Activated naive CD4-positive, alpha-beta T cell treated with anti-CD3 and anti-CD28 coated beads for 36 hours (primary cell): ENCODE results near the gene TXNDC8. TPM values are rescaled to one million over a fixed set of nuclear protein-coding genes. Genes with fewer than 3 reads are reported as not detected.
A peak's percentile ranks its signal among the peaks of the same experiment; 100 is the strongest.

Source experiments
- CTCF ChIA-PET: fragments of 350-600 bp; sonication (Branson Sonifier 250); formaldehyde crosslinking; loops from one replicate; lab custom pipeline; 2021; ENCODE audit warnings: antibody characterized with exemption; lab: Charles Lee
- DNase-seq: peaks from one replicate; pipeline ENCODE4 v3.0.0-alpha.2; 2020
- H3K27ac Mint-ChIP-seq: one replicate; pipeline ENCODE4 v1.8.0; 2021; ENCODE audit warnings: mild to moderate bottlenecking, mixed read lengths
- H3K27me3 Mint-ChIP-seq: one replicate; pipeline ENCODE4 v1.8.0; 2021; ENCODE audit warnings: low read depth, mixed read lengths
- H3K36me3 Mint-ChIP-seq: one replicate; pipeline ENCODE4 v1.8.0; 2021; ENCODE audit warnings: low read depth, mixed read lengths
- H3K4me1 Mint-ChIP-seq: one replicate; pipeline ENCODE4 v1.8.0; 2021; ENCODE audit warnings: low read depth, mixed read lengths
- H3K4me3 Mint-ChIP-seq: one replicate; pipeline ENCODE4 v1.8.0; 2021; ENCODE audit warnings: mild to moderate bottlenecking, moderate library complexity, mixed read lengths
- H3K9me3 Mint-ChIP-seq: one replicate; pipeline ENCODE4 v1.8.0; 2021; ENCODE audit warnings: mixed read lengths
- intact Hi-C: fragments of 100-400 bp; cut with micrococcal nuclease; formaldehyde crosslinking; loops from one replicate; pipeline ENCODE4 v1.15.1; 2023
- total RNA-seq, 2 experiments: library from RNA; stranded (reverse); gene quantifications; one replicate each; pipeline ENCODE4 v1.2.3, GENCODE V29; 2021

Gene TXNDC8
- total RNA-seq, 2 experiments from 2014 or later: not detected

- CTCF ChIA-PET: interaction anchor here (0.5 to 0.6 kb wide), 3 partner anchors 55 to 1404 kb away, joined by 3 read pairs; no protein-coding TSS in a partner anchor
- Mint-ChIP-seq H3K27me3 (no peaks in the 10 kb centered on the region), H3K4me1 (peaks cover 31% of the 10 kb centered on the region), H3K4me3 (no peak overlapping the region), H3K27ac (no peak overlapping the region), H3K36me3 (peaks cover 10% of the 10 kb centered on the region), H3K9me3 (no peaks in the 10 kb centered on the region)
- intact Hi-C loops: loop anchor here (5.0 to 10.0 kb wide), 6 partner anchors 63 to 1655 kb away; partner anchors contain the start of genes CTNNAL1, DNAJC25 and ZNF483
- DNase-seq: no peak
These were observed 78.1 kb downstream of the TXNDC8 start for GRCh38 chr9:110259566-110259965.

- DNase-seq: peak; percentile 36
- intact Hi-C loops: loop anchor here (5.0 to 10.0 kb wide), 6 partner anchors 64 to 1656 kb away; partner anchors contain the start of genes CTNNAL1, DNAJC25 and ZNF483
- Mint-ChIP-seq H3K4me3 (no peak overlapping the region), H3K27ac (peak overlapping the region; percentile 88), H3K9me3 (no peaks in the 10 kb centered on the region), H3K36me3 (peaks cover 15% of the 10 kb centered on the region), H3K4me1 (peaks cover 40% of the 10 kb centered on the region), H3K27me3 (no peaks in the 10 kb centered on the region)
- CTCF ChIA-PET: interaction anchor here (1.4 kb wide), 1 partner anchor 10 kb away, joined by 5 read pairs; no protein-coding TSS in a partner anchor
These were observed 79.0 kb downstream of the TXNDC8 start for GRCh38 chr9:110258690-110259091.

- no peak overlapping the region for H3K27ac Mint-ChIP-seq
- no peak for DNase-seq
- H3K4me1 Mint-ChIP-seq: peaks cover 48% of the 10 kb centered on the region
- peaks cover 20% of the 10 kb centered on the region for H3K36me3 Mint-ChIP-seq
- CTCF ChIA-PET: interaction anchor here (0.6 to 1.4 kb wide), 2 partner anchors 10 to 1886 kb away, joined by 5 to 6 read pairs; no protein-coding TSS in a partner anchor
- H3K27me3 Mint-ChIP-seq: no peaks in the 10 kb centered on the region
- no peaks in the 10 kb centered on the region for H3K9me3 Mint-ChIP-seq
- intact Hi-C loops: loop anchor here (1.0 to 10.0 kb wide), 11 partner anchors 64 to 1657 kb away; partner anchors contain the start of genes CTNNAL1, DNAJC25 and ZNF483
- H3K4me3 Mint-ChIP-seq: no peak overlapping the region
These were observed 79.7 kb downstream of the TXNDC8 start for GRCh38 chr9:110257956-110258355.

GRCh38 chr9:110257097-110257841 is 80.4 kb downstream of the TXNDC8 start:
- peak overlapping the region; percentile 96 for H3K27ac Mint-ChIP-seq
- intact Hi-C loops: loop anchor here (1.0 to 10.0 kb wide), 11 partner anchors 65 to 1658 kb away; partner anchors contain the start of genes CTNNAL1, DNAJC25 and ZNF483
- peak; percentile 71 for DNase-seq
- H3K4me3 Mint-ChIP-seq: peak overlapping the region; percentile 91
- H3K36me3 Mint-ChIP-seq: peaks cover 26% of the 10 kb centered on the region
- CTCF ChIA-PET: interaction anchor here (0.6 to 1.4 kb wide), 3 partner anchors 11 to 1886 kb away, joined by 3 to 6 read pairs (median 5); no protein-coding TSS in a partner anchor
- H3K4me1 Mint-ChIP-seq: peaks cover 54% of the 10 kb centered on the region
- no peaks in the 10 kb centered on the region for H3K9me3 Mint-ChIP-seq
- no peaks in the 10 kb centered on the region for H3K27me3 Mint-ChIP-seq

GRCh38 chr9:110256380-110257096 is 81.1 kb downstream of the TXNDC8 start, which contains the start of gene TXN:
TSS of gene TXN (minus strand) at chr9:110256507. CDS start at chr9:110256435, 72 bp downstream.
- intact Hi-C loops: loop anchor here (1.0 to 10.0 kb wide), 12 partner anchors 66 to 1658 kb away; partner anchors contain the start of genes CTNNAL1, DNAJC25 and ZNF483
- H3K27me3 Mint-ChIP-seq: no peaks in the 10 kb centered on the region
- H3K4me1 Mint-ChIP-seq: peaks cover 56% of the 10 kb centered on the region
- no peaks in the 10 kb centered on the region for H3K9me3 Mint-ChIP-seq
- H3K4me3 Mint-ChIP-seq: peak within 1 kb of the TSS; percentile 91
- peak; percentile 94 for DNase-seq
- H3K27ac Mint-ChIP-seq: peak within 1 kb of the TSS; percentile 96
- peaks cover 29% of the 10 kb centered on the region for H3K36me3 Mint-ChIP-seq
- CTCF ChIA-PET: interaction anchor here (0.8 to 1.0 kb wide), 2 partner anchors 39 to 73 kb away, joined by 3 read pairs; no protein-coding TSS in a partner anchor

GRCh38 chr9:110255463-110256379 is 81.9 kb downstream of the TXNDC8 start:
- intact Hi-C loops: loop anchor here (1.0 to 10.0 kb wide), 10 partner anchors 67 to 1659 kb away; partner anchors contain the start of genes CTNNAL1, DNAJC25 and ZNF483
- no peaks in the 10 kb centered on the region for H3K27me3 Mint-ChIP-seq
- peaks cover 32% of the 10 kb centered on the region for H3K36me3 Mint-ChIP-seq
- H3K27ac Mint-ChIP-seq: peak overlapping the region; percentile 94
- peak; percentile 69 for DNase-seq
- no peaks in the 10 kb centered on the region for H3K9me3 Mint-ChIP-seq
- CTCF ChIA-PET: interaction anchor here (1.0 kb wide), 1 partner anchor 72 kb away, joined by 3 read pairs; no protein-coding TSS in a partner anchor
- peak overlapping the region; percentile 91 for H3K4me3 Mint-ChIP-seq
- peaks cover 58% of the 10 kb centered on the region for H3K4me1 Mint-ChIP-seq

GRCh38 chr9:110255034-110255462 is 82.6 kb downstream of the TXNDC8 start:
- no peak for DNase-seq
- Mint-ChIP-seq H3K27me3 (no peaks in the 10 kb centered on the region), H3K36me3 (peaks cover 36% of the 10 kb centered on the region), H3K27ac (peak overlapping the region; percentile 94), H3K4me3 (peak overlapping the region; percentile 91), H3K9me3 (no peaks in the 10 kb centered on the region), H3K4me1 (peaks cover 62% of the 10 kb centered on the region)
- CTCF ChIA-PET: no interaction called here
- intact Hi-C loops: loop anchor here (2.0 to 10.0 kb wide), 7 partner anchors 67 to 1660 kb away; partner anchors contain the start of genes CTNNAL1, DNAJC25 and ZNF483

- Mint-ChIP-seq H3K27ac (peak overlapping the region; percentile 94), H3K36me3 (peaks cover 41% of the 10 kb centered on the region), H3K4me1 (peaks cover 62% of the 10 kb centered on the region), H3K9me3 (no peaks in the 10 kb centered on the region), H3K4me3 (peak overlapping the region; percentile 91), H3K27me3 (no peaks in the 10 kb centered on the region)
- DNase-seq: no peak
- intact Hi-C loops: loop anchor here (2.0 to 10.0 kb wide), 2 partner anchors 1228 to 1660 kb away; no protein-coding TSS in a partner anchor
- CTCF ChIA-PET: no interaction called here
These were observed 83.2 kb downstream of the TXNDC8 start for GRCh38 chr9:110254500-110254899.

Other genes starting within 250 kb of the TXNDC8 start
- not detected for gene C9orf152, start 129.7 kb downstream of the TXNDC8 start, total RNA-seq
- gene TXN, start 81.4 kb downstream of the TXNDC8 start, total RNA-seq: 100 to 1,000 TPM; 460 to 475 TPM
- not detected for gene SVEP1, start 241.9 kb upstream of the TXNDC8 start, total RNA-seq